ENCODE measurements around the gene SMO.

GRCh38 chr7:129169686-129170440, 18.6 kb upstream of the SMO start:
- TF ChIP-seq POLR2A (IDR thresholded peaks at IDR 0.05; ENCODE audit: borderline replicate concordance, extremely low read depth, insufficient read depth, insufficient read length) (no peak), ELF1 (IDR thresholded peaks at IDR 0.05; ENCODE audit: borderline replicate concordance, low read depth) (no peak), EZH2 (IDR thresholded peaks at IDR 0.05) (no peak), CTCF (IDR thresholded peaks at IDR 0.05 in 2 of 3, conservative IDR thresholded peaks at IDR 0.05 in 1 of 3; ENCODE audit: borderline replicate concordance in 1 of 3, insufficient read depth in 1 of 3, low read depth in 2 of 3, low read length in 2 of 3) (no peak), POLR2AphosphoS5 (IDR thresholded peaks at IDR 0.05; ENCODE audit: low read depth, low read length) (no peak), TCF7L2 (IDR thresholded peaks at IDR 0.05; ENCODE audit: borderline replicate concordance, extremely low read depth, insufficient read depth, insufficient read length) (no peak)
